Ammon's horn (tissue), 1 donor: ENCODE data around the gene NDUFA11.
"Not testable (repeated sequence)": the region's sequence is repeated elsewhere in the genome, so short reads cannot be mapped to it uniquely, and the experiment has no call there.

Source experiments
- DNase-seq: peaks from one replicate; pipeline ENCODE4 v3.0.0-alpha.2; 2016; ENCODE audit warnings: low spot score

The NDUFA11 gene

DNA sequence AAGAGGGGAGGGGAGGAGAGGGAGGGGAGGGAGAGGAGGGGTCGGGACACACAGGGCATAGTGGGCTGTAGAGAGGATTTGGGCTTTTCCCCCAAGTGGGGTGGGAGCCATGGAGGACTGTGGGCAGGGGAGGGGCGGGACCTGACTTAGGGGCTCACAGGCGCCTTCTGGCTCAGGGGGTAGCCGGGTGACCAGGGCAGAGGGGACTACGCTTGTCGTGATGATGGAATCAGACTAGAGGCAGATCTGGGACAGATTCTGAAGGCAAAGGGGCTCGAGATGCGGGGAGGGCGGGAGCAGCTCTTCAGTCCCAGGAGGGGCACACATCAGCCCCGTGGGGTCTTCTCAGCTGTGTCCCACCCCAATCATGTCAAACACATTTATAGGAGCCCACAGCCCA, 13.5 kb downstream of the NDUFA11 start:
- no peak for DNase-seq

DNA sequence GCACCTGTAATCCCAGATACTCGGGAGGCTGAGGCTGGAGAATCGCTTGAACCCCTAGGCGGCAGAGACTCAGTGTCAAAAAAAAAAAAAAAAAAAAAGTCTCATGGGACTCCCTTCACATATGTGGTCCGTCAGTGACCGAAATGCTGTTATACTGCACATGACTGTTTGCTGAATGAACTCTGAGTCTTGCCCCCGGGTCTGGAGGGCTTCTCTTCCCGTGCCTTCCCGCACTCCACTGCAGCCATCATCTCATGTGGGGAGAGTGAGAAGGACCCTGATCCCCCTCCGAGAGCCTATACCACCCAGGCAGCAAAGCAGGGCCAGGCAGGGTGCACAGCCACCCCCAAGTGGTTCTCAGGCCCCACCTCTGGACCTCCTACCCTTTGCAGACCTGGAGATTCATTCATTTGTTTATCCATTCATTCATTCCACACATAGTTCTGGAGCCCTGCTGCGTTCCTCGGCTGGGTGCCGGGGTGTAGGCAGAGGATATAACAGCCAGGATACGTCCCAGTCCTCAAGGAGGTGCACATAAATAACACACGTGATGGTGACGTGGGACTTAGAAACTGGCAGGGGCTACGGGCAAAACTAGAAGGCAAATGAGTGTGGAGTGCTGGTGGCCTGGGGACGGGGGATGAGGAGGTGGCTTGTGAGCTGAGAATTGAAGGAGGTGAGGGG, 14.2 kb downstream of the NDUFA11 start:
- DNase-seq, result no peak

GRCh38 chr19:5884065-5884811, 19.4 kb downstream of the NDUFA11 start:
- DNase-seq, result not testable (repeated sequence)

- not testable (repeated sequence) for DNase-seq
Measured at GRCh38 chr19:5883157-5883873, 20.3 kb downstream of the NDUFA11 start.

- DNase-seq, result no peak
Measured at GRCh38 chr19:5882421-5882968, 21.1 kb downstream of the NDUFA11 start.

DNA sequence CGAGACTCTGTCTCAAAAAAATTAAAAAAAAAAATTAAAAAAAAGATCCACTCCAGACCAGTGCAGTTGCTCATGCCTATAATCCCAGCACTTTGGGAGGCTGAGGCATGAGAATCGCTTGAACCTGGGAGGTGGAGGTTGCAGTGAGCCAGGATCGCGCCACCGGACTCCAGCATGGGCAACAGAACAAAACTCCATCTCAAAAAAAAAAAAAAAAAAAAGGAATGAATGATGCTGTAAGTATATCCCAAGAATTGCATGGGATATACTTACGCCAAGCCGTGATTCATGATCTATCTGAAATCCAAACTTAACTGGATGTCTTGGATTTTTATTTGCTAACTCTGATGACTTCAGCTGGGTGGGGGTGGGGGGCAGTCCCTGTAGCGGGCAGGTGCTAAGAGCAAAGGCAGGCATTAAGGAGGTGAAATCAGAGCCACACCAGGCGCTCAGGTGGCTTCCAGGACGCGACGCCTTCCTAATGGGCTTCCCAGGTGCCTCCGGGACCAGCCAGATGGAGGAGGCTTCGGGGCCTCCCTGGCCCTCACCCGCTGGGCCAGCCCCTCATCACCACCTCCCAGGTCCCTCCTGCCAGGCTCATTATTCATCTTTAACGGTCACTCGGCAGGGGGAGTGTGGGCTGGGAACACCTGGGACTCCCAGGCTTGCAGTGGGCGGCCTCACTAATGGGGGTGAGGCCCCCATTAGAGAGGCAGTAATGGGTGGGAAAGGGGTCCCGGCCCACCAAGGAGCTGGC, 21.9 kb downstream of the NDUFA11 start:
- DNase-seq, result no peak

DNA sequence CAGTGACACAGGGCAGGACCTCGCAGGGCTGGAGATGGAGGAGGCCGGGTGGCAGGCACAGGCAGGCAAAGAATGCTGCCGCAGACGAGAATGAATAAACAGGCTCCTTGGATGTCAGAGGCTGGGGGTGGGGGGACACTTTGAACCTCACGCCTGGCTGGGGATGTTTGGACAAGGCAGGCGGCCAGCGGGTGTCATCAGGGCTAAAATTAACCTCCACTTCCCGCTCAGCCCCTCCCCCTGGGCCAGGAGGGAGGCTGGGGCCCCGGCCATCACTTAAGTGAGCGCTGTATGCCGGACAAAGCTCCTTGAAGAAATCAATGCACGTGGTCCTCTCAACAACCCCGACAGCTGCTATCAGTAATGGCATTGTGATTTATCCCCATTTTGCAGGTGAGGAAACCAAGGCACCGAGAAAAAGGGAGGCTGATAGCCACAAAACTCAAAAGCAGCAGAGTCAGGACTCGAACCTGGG, 22.9 kb downstream of the NDUFA11 start:
- no peak for DNase-seq

DNA sequence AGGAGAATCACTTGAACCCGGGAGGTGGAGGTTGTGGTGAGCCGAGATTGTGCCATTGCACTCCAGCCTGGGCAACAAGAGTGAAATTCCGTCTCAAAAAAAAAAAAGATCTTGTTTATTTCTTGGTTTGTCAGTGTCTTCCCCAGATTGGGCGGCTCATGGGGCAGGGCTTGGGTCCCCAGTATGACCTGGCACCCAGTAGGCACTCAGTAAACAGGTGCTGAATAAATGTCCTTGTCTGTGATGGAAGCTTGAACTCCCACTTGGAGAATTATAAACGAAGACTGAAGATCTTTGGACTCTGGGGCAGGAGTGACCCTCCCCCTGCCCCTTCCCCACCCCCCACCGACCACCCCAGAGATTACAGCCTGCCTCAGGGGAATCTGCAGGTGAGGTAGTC, 23.4 kb downstream of the NDUFA11 start:
- DNase-seq, result no peak

DNA sequence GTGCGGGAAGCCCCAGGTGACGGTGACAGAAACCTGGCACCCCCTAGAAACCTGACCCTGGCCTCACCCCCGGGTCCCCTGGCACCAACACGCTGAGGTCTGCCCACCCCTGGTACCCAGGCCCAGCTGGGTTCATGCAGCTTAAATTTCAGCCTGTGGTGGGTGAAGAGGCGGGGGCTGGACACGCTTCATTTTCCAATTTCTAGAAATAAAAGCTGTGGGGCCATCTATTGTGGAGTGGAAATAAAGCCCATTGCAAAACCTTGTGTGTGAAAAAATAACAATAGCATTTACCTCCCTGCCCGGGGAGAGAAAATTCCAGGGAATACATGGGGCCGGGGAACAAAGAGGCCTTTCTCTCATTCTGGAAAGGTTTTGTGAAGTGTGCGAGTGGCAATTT, 25.7 kb downstream of the NDUFA11 start:
- no peak for DNase-seq

DNA sequence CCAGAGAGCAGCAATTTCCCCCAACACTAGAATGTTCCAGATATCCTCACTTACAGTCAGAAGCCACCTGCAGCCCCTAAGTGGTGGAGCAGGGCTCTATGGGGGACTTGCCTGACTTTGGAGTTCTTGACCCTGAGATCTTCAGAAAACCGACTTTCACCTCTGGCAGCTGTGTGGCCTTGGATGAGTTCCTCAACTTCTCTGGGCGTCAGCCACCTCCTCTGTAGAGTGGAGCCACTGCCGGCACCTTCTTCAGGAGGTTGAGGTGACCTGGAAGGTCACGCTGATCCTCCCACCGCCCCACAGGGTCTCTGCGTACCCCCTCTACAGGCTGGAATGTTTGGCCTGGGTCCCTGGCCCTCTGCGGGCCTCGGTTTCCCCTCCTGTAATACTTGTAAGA, 26.2 kb downstream of the NDUFA11 start:
- no peak for DNase-seq

- not testable (repeated sequence) for DNase-seq
Measured at GRCh38 chr19:5874496-5874895, 29.1 kb downstream of the NDUFA11 start.

DNA sequence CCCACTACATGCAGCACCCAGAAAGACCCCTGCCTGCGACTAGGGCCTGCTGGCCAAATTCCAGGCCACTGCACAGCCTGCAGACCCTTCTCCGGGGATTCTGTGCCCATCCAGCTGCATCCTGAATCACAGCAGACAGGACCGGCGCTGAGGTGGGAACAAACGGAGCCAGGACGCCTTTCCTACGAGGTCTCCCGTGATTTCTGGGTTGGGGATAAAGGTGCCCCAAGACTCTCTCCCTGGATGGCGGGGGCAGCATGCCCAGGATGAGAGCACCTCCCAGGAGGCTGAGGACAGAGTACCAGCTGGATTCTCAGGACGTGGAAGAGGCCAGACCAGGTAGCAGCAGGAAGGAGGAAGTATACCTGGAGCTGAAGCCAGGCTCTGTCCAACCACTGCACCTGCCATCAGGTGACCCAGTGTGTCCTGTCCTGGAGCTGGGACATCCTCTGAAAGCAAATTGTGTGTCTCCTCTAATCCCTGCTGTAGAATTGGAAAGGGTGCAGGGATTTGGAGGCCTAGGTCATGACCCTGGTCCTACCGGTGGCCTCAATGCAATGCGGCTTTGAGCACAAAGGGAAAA, 29.9 kb downstream of the NDUFA11 start:
- no peak for DNase-seq

- DNase-seq, result no peak
Measured at GRCh38 chr19:5870986-5871394, 32.6 kb downstream of the NDUFA11 start.

GRCh38 chr19:5867201-5868136, 36.1 kb downstream of the NDUFA11 start:
- DNase-seq, result no peak

GRCh38 chr19:5865772-5866171, 37.8 kb downstream of the NDUFA11 start:
- no peak for DNase-seq

GRCh38 chr19:5864725-5865486, 38.7 kb downstream of the NDUFA11 start:
- no peak for DNase-seq

- DNase-seq, result no peak
Measured at GRCh38 chr19:5864013-5864720, 39.4 kb downstream of the NDUFA11 start.

- DNase-seq, result no peak
Measured at GRCh38 chr19:5863030-5863665, 40.4 kb downstream of the NDUFA11 start.
